OCI-LY1 (cell line): ENCODE results near the gene ZDHHC11.

ENCODE experiments used
- EZH2 ChIP-seq: fragments of 200-600 bp; sonication (generic), shearing (Covaris generic); IDR thresholded peaks from 2 replicates; pipeline ENCODE4 v1.8.0; 2017; ENCODE audit warnings: borderline replicate concordance, mixed run types, mild to moderate bottlenecking, antibody characterized with exemption, low read length, moderate library complexity, mixed read lengths
- TF ChIP-seq, protein P1 (sequence below): fragments of 200-600 bp; sonication (generic), shearing (Covaris generic); IDR thresholded peaks from 2 replicates; pipeline ENCODE4 v1.5.1; 2017; ENCODE audit warnings: mild to moderate bottlenecking, antibody characterized with exemption, low read length, moderate library complexity, mixed read lengths

GRCh38 chr5:886716-887325 lies 36.0 kb upstream of the ZDHHC11 start:
- TF ChIP-seq, protein P1, sequence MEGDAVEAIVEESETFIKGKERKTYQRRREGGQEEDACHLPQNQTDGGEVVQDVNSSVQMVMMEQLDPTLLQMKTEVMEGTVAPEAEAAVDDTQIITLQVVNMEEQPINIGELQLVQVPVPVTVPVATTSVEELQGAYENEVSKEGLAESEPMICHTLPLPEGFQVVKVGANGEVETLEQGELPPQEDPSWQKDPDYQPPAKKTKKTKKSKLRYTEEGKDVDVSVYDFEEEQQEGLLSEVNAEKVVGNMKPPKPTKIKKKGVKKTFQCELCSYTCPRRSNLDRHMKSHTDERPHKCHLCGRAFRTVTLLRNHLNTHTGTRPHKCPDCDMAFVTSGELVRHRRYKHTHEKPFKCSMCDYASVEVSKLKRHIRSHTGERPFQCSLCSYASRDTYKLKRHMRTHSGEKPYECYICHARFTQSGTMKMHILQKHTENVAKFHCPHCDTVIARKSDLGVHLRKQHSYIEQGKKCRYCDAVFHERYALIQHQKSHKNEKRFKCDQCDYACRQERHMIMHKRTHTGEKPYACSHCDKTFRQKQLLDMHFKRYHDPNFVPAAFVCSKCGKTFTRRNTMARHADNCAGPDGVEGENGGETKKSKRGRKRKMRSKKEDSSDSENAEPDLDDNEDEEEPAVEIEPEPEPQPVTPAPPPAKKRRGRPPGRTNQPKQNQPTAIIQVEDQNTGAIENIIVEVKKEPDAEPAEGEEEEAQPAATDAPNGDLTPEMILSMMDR, result no peak
- TF ChIP-seq EZH2, result no peak
